HEK293 (cell line): ENCODE results near the gene MED14.

Experiments used
- BCL6B ChIP-seq: fragments of 450-650 bp; formaldehyde crosslinking; IDR thresholded peaks from 2 replicates; pipeline ENCODE4 v1.5.1; 2017; ENCODE audit warnings: missing biosample characterization, missing genetic modification characterization
- HOXC10 ChIP-seq: sonication (generic); formaldehyde crosslinking; IDR thresholded peaks from 2 replicates; pipeline ENCODE4 v1.8.1; 2023; ENCODE audit warnings: mild to moderate bottlenecking, missing genetic modification reagents
- HOXD13 ChIP-seq: sonication (generic); formaldehyde crosslinking; IDR thresholded peaks from 2 replicates; pipeline ENCODE4 v1.8.0; 2022; ENCODE audit warnings: missing genetic modification reagents, borderline replicate concordance
- KLF16 ChIP-seq: fragments of 450-650 bp; formaldehyde crosslinking; IDR thresholded peaks from 2 replicates; pipeline ENCODE4 v1.5.1; 2017; ENCODE audit warnings: missing biosample characterization, missing genetic modification characterization
- KLF17 ChIP-seq: fragments of 450-650 bp; formaldehyde crosslinking; IDR thresholded peaks from 2 replicates; pipeline ENCODE4 v1.5.1; 2016; ENCODE audit warnings: missing biosample characterization, missing genetic modification characterization
- PRDM10 ChIP-seq: fragments of 450-650 bp; formaldehyde crosslinking; IDR thresholded peaks from 2 replicates; pipeline ENCODE4 v1.5.1; 2016; ENCODE audit warnings: missing biosample characterization, missing genetic modification characterization
- SCRT1 ChIP-seq: fragments of 450-650 bp; formaldehyde crosslinking; IDR thresholded peaks from 2 replicates; pipeline ENCODE4 v1.5.1; 2016; ENCODE audit warnings: missing biosample characterization, missing genetic modification characterization, borderline replicate concordance
- SCRT2 ChIP-seq: fragments of 450-650 bp; formaldehyde crosslinking; IDR thresholded peaks from 2 replicates; pipeline ENCODE4 v1.5.1; 2016; ENCODE audit warnings: missing biosample characterization, missing genetic modification characterization
- SETDB1 ChIP-seq: IDR thresholded peaks from one replicate; pipeline ENCODE4 v1.6.1; 2017; ENCODE audit warnings: mild to moderate bottlenecking, low read length, moderate library complexity, mixed read lengths; ENCODE audit not compliant: insufficient read length
- TCF7L2 ChIP-seq: IDR thresholded peaks from 2 replicates; pipeline ENCODE4 v1.6.1; 2011; ENCODE audit warnings: low read depth, mild to moderate bottlenecking, inconsistent platforms, low read length, moderate library complexity, borderline replicate concordance
- ZNF112 ChIP-seq: fragments of 450-650 bp; formaldehyde crosslinking; IDR thresholded peaks from 2 replicates; pipeline ENCODE4 v1.5.0; 2017; ENCODE audit warnings: missing biosample characterization, missing genetic modification characterization
- ZNF121 ChIP-seq: fragments of 450-650 bp; formaldehyde crosslinking; IDR thresholded peaks from 2 replicates; pipeline ENCODE4 v1.5.1; 2016; ENCODE audit warnings: missing biosample characterization, missing genetic modification characterization
- ZNF19 ChIP-seq: fragments of 450-650 bp; formaldehyde crosslinking; IDR thresholded peaks from 2 replicates; pipeline ENCODE4; 2016; ENCODE audit warnings: missing biosample characterization, missing genetic modification characterization, low read depth
- ZNF248 ChIP-seq: fragments of 450-650 bp; formaldehyde crosslinking; IDR thresholded peaks from 2 replicates; pipeline ENCODE4 v1.5.1; 2017; ENCODE audit warnings: missing biosample characterization, missing genetic modification characterization
- ZNF302 ChIP-seq: fragments of 450-650 bp; formaldehyde crosslinking; IDR thresholded peaks from 2 replicates; pipeline ENCODE4 v1.5.1; 2016; ENCODE audit warnings: missing biosample characterization, missing genetic modification characterization, low read depth
- ZNF366 ChIP-seq: fragments of 450-650 bp; formaldehyde crosslinking; conservative IDR thresholded peaks from 2 replicates; pipeline ENCODE4 v1.5.1; 2016; ENCODE audit warnings: missing biosample characterization, missing genetic modification characterization
- ZNF426 ChIP-seq: fragments of 450-650 bp; formaldehyde crosslinking; IDR thresholded peaks from 2 replicates; pipeline ENCODE4 v1.5.1; 2017; ENCODE audit warnings: missing biosample characterization, missing genetic modification characterization, mild to moderate bottlenecking, inconsistent platforms, moderate library complexity
- ZNF488 ChIP-seq: fragments of 450-650 bp; formaldehyde crosslinking; IDR thresholded peaks from 2 replicates; pipeline ENCODE4 v1.5.1; 2016; ENCODE audit warnings: missing biosample characterization, missing genetic modification characterization
- ZNF596 ChIP-seq: fragments of 450-650 bp; IDR thresholded peaks from 2 replicates; pipeline ENCODE4 v1.5.0; 2018; ENCODE audit warnings: missing biosample characterization, mild to moderate bottlenecking, missing genetic modification characterization, moderate library complexity
- ZNF621 ChIP-seq: fragments of 450-650 bp; formaldehyde crosslinking; IDR thresholded peaks from 2 replicates; pipeline ENCODE4 v1.5.1; 2017; ENCODE audit warnings: missing biosample characterization, missing genetic modification characterization
- ZNF623 ChIP-seq: fragments of 450-650 bp; formaldehyde crosslinking; IDR thresholded peaks from 2 replicates; pipeline ENCODE4 v1.5.1; 2016; ENCODE audit warnings: missing biosample characterization, missing genetic modification characterization
- ZNF791 ChIP-seq: fragments of 450-650 bp; formaldehyde crosslinking; IDR thresholded peaks from 2 replicates; pipeline ENCODE4 v1.5.1; 2016; ENCODE audit warnings: missing biosample characterization, missing genetic modification characterization
- ZNF837 ChIP-seq: fragments of 450-650 bp; formaldehyde crosslinking; IDR thresholded peaks from 2 replicates; pipeline ENCODE4 v1.5.1; 2016; ENCODE audit warnings: missing biosample characterization, missing genetic modification characterization
- TF ChIP-seq, protein P1 (sequence below): fragments of 450-650 bp; formaldehyde crosslinking; IDR thresholded peaks from 2 replicates; pipeline ENCODE4 v1.5.1; 2016; ENCODE audit warnings: missing biosample characterization, missing genetic modification characterization
- TF ChIP-seq, protein P2 (sequence below): IDR thresholded peaks from 2 replicates; pipeline ENCODE4 v1.6.1; 2011; ENCODE audit warnings: mild to moderate bottlenecking, low read depth, low read length, borderline replicate concordance

Gene MED14

DNA sequence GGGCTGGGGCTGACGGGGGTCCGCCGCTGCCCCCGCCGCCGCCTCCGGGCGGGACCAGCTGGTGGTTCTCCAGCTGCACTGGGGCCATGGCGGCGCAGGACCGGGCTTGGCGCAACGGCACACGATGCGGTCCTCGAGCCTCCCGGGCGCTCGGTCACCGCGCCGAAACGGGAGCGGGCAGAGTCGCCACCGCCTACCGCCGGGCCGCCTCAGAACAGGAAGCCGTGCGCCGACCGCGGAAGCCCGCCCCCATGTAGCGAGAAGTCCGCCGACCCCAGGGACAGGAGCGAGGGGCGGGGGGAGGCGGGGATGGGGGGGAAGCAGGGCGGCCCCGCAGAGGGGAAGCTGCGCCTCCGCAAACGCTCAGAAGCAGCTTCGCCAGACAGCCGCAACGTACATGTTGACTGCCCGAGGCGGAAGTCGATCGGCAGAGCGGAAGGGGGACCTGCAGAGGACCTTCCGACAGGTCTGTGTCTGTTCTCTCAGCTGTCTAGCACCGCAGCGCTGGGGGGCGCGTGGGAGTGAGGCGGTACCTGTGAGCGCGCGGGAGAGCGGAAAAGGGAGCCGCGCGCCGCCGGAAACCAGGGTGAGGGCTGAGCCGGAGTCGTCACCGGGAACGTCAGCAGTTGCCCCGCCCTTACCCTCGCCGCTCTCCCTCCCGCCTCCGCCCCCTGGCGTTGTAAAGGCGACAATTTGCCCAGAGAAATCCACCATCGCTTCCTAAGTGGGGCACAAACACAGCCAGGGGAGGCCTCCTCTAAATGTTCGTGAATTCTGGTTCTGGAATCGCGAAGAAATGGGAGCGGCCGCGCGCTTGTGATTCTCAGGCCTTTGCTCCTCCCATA is at the start of gene MED14 (continued):
- TF ChIP-seq TCF7L2, result no peak
- peak; percentile 88 for TF ChIP-seq SCRT1
- TF ChIP-seq ZNF19, result no peak
- no peak for TF ChIP-seq HOXC10 (CRISPR knock-in tag)
- TF ChIP-seq KLF16 (tag by site-specific recombination), result peak; percentile 61
- TF ChIP-seq, protein P1, sequence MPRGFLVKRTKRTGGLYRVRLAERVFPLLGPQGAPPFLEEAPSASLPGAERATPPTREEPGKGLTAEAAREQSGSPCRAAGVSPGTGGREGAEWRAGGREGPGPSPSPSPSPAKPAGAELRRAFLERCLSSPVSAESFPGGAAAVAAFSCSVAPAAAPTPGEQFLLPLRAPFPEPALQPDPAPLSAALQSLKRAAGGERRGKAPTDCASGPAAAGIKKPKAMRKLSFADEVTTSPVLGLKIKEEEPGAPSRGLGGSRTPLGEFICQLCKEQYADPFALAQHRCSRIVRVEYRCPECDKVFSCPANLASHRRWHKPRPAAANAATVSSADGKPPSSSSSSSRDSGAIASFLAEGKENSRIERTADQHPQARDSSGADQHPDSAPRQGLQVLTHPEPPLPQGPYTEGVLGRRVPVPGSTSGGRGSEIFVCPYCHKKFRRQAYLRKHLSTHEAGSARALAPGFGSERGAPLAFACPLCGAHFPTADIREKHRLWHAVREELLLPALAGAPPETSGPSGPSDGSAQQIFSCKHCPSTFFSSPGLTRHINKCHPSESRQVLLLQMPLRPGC (tag by site-specific recombination), result no peak
- TF ChIP-seq ZNF621 (tag by site-specific recombination), result no peak
- TF ChIP-seq ZNF366, result no peak
- no peak for TF ChIP-seq ZNF302 (tag by site-specific recombination)
- TF ChIP-seq ZNF837 (tag by site-specific recombination), result no peak
- TF ChIP-seq ZNF623 (tag by site-specific recombination), result no peak
- no peak for TF ChIP-seq ZNF488 (tag by site-specific recombination)
- no peak for TF ChIP-seq ZNF248
- TF ChIP-seq SCRT2, result peak; percentile 94
- no peak for TF ChIP-seq ZNF426 (tag by site-specific recombination)
- TF ChIP-seq ZNF791 (tag by site-specific recombination), result no peak
- TF ChIP-seq, protein P2, sequence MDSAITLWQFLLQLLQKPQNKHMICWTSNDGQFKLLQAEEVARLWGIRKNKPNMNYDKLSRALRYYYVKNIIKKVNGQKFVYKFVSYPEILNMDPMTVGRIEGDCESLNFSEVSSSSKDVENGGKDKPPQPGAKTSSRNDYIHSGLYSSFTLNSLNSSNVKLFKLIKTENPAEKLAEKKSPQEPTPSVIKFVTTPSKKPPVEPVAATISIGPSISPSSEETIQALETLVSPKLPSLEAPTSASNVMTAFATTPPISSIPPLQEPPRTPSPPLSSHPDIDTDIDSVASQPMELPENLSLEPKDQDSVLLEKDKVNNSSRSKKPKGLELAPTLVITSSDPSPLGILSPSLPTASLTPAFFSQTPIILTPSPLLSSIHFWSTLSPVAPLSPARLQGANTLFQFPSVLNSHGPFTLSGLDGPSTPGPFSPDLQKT, result no peak; the same call in 1 of the 2 replicates
- TF ChIP-seq KLF17 (tag by site-specific recombination), result peak; percentile 74
- no peak for TF ChIP-seq ZNF112 (tag by site-specific recombination)
- TF ChIP-seq HOXD13 (CRISPR knock-in tag), result no peak
- TF ChIP-seq ZNF596, result no peak
- TF ChIP-seq BCL6B (tag by site-specific recombination), result no peak
- no peak for TF ChIP-seq SETDB1
- peak; percentile 79; the same call in 1 of the 2 replicates for TF ChIP-seq PRDM10 (tag by site-specific recombination)
- no peak for TF ChIP-seq ZNF121 (tag by site-specific recombination)
